ENCODE measurements around the gene BCL7A.
"Not testable (repeated sequence)": the region's sequence is repeated elsewhere in the genome, so short reads cannot be mapped to it uniquely, and the experiment has no call there.

DNA sequence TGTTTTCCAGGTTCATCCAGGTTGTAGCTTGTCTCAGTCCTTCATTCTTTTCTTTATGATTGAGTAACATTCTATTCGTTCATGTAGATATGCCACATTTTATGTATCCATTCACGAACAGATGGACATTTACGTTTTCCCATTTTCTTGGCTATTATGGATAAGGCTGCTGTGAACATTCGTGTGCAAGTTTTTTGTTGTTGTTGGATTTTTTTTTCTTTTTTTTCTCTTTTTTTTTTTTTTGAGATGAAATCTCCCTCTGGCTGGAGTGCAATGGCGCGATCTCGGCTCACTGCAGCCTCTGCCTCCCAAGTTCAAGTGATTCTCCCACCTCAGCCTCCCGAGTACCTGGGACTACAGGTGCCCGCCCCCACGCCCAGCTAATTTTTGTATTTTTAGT, 33.2 kb upstream of the BCL7A start:
- TF ChIP-seq, protein P1, sequence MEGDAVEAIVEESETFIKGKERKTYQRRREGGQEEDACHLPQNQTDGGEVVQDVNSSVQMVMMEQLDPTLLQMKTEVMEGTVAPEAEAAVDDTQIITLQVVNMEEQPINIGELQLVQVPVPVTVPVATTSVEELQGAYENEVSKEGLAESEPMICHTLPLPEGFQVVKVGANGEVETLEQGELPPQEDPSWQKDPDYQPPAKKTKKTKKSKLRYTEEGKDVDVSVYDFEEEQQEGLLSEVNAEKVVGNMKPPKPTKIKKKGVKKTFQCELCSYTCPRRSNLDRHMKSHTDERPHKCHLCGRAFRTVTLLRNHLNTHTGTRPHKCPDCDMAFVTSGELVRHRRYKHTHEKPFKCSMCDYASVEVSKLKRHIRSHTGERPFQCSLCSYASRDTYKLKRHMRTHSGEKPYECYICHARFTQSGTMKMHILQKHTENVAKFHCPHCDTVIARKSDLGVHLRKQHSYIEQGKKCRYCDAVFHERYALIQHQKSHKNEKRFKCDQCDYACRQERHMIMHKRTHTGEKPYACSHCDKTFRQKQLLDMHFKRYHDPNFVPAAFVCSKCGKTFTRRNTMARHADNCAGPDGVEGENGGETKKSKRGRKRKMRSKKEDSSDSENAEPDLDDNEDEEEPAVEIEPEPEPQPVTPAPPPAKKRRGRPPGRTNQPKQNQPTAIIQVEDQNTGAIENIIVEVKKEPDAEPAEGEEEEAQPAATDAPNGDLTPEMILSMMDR (IDR thresholded peaks at IDR 0.05; ENCODE audit: poor library complexity), result not testable (repeated sequence)
- not testable (repeated sequence) for TF ChIP-seq EZH2 (IDR thresholded peaks at IDR 0.05; ENCODE audit: borderline replicate concordance); EZH2phosphoT487 (IDR thresholded peaks at IDR 0.05; ENCODE audit: low read depth, severe bottlenecking, unreplicated experiment)

All from hepatocyte (in vitro differentiated cells).